WERI-Rb-1 (cell line): ENCODE measurements around the gene ANXA1.

Experiments used
- DNase-seq: peaks from one replicate; pipeline ENCODE4 v3.0.0-alpha.2; 2020
- H3K27ac ChIP-seq: fragments of 250-450 bp; sonication (Bioruptor Pico); 2 replicates; pipeline ENCODE4 v1.5.1; 2020; ENCODE audit warnings: mild to moderate bottlenecking, moderate library complexity
- H3K27me3 ChIP-seq: fragments of 250-450 bp; sonication (Bioruptor Pico); 2 replicates; pipeline ENCODE4 v1.5.1; 2021; ENCODE audit warnings: mild to moderate bottlenecking, low read depth, moderate library complexity; ENCODE audit not compliant: insufficient read depth, severe bottlenecking
- H3K36me3 ChIP-seq: fragments of 250-450 bp; sonication (Bioruptor Pico); 2 replicates; pipeline ENCODE4 v1.5.1; 2020; ENCODE audit warnings: mild to moderate bottlenecking, moderate library complexity
- H3K4me3 ChIP-seq: 2 replicates; pipeline ENCODE4 v1.5.1; 2011; ENCODE audit warnings: low read depth, mild to moderate bottlenecking, control low read depth, low read length
- H3K9me3 ChIP-seq: fragments of 250-450 bp; sonication (Bioruptor Pico); 2 replicates; pipeline ENCODE4 v1.5.1; 2021; ENCODE audit warnings: mild to moderate bottlenecking, moderate library complexity; ENCODE audit not compliant: severe bottlenecking
- CTCF ChIP-seq: IDR thresholded peaks from 2 replicates; pipeline ENCODE4 v1.5.1; 2011; ENCODE audit warnings: low read depth, mild to moderate bottlenecking, control low read depth, inconsistent platforms, low read length

ANXA1 gene

GRCh38 chr9:73167614-73168013, 15.9 kb downstream of the ANXA1 start:
- H3K36me3 ChIP-seq, result no peaks in the 10 kb centered on the region
- no peaks in the 10 kb centered on the region for H3K9me3 ChIP-seq
- TF ChIP-seq CTCF, result no peak
- no peaks in the 10 kb centered on the region for H3K27me3 ChIP-seq
- H3K4me3 ChIP-seq, result no peak overlapping the region
- DNase-seq, result no peak
- no peak overlapping the region for H3K27ac ChIP-seq

GRCh38 chr9:73168298-73168934, 16.8 kb downstream of the ANXA1 start:
- no peaks in the 10 kb centered on the region for H3K27me3 ChIP-seq
- no peaks in the 10 kb centered on the region for H3K9me3 ChIP-seq
- H3K36me3 ChIP-seq, result no peaks in the 10 kb centered on the region
- no peak overlapping the region for H3K27ac ChIP-seq
- TF ChIP-seq CTCF, result no peak
- H3K4me3 ChIP-seq, result no peak overlapping the region
- DNase-seq, result no peak

- no peaks in the 10 kb centered on the region for H3K9me3 ChIP-seq
- no peaks in the 10 kb centered on the region for H3K27me3 ChIP-seq
- H3K36me3 ChIP-seq, result no peaks in the 10 kb centered on the region
- H3K27ac ChIP-seq, result no peak overlapping the region
- DNase-seq, result no peak
- H3K4me3 ChIP-seq, result no peak overlapping the region
- no peak for TF ChIP-seq CTCF
Observed at GRCh38 chr9:73170185-73170957, 18.7 kb downstream of the ANXA1 start.

GRCh38 chr9:73172901-73173215, 21.2 kb downstream of the ANXA1 start:
- H3K27me3 ChIP-seq, result no peaks in the 10 kb centered on the region
- no peak for TF ChIP-seq CTCF
- H3K27ac ChIP-seq, result no peak overlapping the region
- DNase-seq, result no peak
- no peaks in the 10 kb centered on the region for H3K36me3 ChIP-seq
- H3K4me3 ChIP-seq, result no peak overlapping the region
- H3K9me3 ChIP-seq, result no peaks in the 10 kb centered on the region

- DNase-seq, result no peak
- no peaks in the 10 kb centered on the region for H3K36me3 ChIP-seq
- H3K27me3 ChIP-seq, result no peaks in the 10 kb centered on the region
- TF ChIP-seq CTCF, result no peak
- H3K9me3 ChIP-seq, result no peaks in the 10 kb centered on the region
- H3K27ac ChIP-seq, result no peak overlapping the region
- H3K4me3 ChIP-seq, result no peak overlapping the region
Observed at GRCh38 chr9:73173557-73174329, 22.1 kb downstream of the ANXA1 start.
